ENCODE data around the gene ZRANB1.

Gene ZRANB1

GRCh38 chr10:125005312-125006187 is 63.6 kb downstream of the ZRANB1 start:
- DNase-seq (ENCODE audit: low read depth) = no peak

GRCh38 chr10:125006188-125006680 is 64.3 kb downstream of the ZRANB1 start:
- no peak for DNase-seq (ENCODE audit: low read depth)

DNA sequence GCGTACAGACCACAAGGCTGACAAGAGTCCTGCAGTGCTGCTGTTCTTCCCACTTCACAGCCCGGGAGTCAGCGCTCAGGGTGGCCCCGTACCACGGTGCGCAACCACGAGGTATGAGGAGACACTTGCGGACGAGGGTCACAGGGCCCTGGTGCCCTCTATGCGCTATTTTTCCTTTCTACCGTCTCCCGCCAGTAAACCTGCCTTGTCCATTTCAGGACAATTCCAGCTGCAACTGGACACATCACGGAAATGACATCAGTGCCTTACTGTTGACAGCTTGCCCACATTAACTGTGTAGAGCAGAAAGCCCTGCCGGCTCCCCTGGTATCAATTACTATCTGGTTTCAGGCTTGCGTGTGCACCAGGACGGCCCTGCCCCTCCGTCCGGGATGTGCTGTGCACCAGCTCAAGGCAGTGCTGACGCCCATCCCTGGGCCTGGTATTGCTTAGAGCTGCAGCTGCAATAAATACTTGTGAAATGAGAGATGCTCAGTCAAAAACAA is 65.1 kb downstream of the ZRANB1 start:
- DNase-seq (ENCODE audit: low read depth) = no peak

DNA sequence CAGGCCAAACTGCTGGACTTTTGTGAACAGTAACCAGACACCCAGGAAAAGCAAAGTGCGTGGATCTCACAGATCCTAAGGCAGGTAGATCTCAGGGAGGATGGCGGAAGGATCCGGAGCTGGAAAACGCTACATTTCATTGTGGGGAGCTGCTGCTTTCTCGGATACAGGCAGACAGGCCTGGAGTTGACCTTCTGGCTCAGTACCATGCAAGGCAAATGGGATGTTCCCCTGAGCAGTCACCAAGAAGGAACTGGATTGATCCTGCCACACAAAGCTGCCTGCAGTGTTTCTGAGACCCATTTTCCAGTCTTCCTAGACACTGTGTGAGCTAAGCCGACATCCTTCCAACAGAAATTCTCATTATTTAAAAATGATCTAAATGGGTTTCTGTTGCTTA is 65.5 kb downstream of the ZRANB1 start:
- no peak for DNase-seq (ENCODE audit: low read depth)

- no peak for DNase-seq (ENCODE audit: low read depth)
Measured at GRCh38 chr10:125008689-125009638, 67.0 kb downstream of the ZRANB1 start.

DNA sequence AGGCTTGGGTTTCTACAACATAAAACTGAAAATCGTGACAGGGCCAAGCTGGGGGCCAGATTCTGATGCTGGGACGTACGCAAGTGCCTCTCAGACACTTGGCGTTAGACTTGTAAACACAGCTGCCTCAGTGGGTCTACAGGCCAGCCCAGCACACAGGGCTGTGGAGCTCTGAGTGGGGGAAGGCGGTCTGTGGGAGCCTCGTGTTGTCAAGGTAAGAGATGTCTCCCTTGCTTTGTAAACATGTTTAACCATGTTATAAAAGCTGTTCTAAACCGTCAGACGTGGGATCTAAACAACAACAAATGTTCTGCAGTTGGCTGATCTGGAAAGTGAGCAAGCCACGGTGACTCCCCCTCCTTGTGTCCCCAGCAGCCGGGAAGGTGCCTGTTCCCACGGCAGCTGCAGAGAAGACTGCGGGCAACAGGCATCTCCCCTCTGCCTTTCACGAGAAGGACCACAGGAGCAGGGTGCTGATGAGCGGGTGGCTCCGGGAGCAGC is 67.8 kb downstream of the ZRANB1 start:
- no peak for DNase-seq (ENCODE audit: low read depth)

GRCh38 chr10:125010362-125010761 is 68.4 kb downstream of the ZRANB1 start:
- no peak for DNase-seq (ENCODE audit: low read depth)

- no peak for DNase-seq (ENCODE audit: low read depth)
Measured at GRCh38 chr10:125011171-125011925, 69.4 kb downstream of the ZRANB1 start.

- DNase-seq (ENCODE audit: low read depth) = no peak
Measured at GRCh38 chr10:125011926-125012705, 70.2 kb downstream of the ZRANB1 start.

DNA sequence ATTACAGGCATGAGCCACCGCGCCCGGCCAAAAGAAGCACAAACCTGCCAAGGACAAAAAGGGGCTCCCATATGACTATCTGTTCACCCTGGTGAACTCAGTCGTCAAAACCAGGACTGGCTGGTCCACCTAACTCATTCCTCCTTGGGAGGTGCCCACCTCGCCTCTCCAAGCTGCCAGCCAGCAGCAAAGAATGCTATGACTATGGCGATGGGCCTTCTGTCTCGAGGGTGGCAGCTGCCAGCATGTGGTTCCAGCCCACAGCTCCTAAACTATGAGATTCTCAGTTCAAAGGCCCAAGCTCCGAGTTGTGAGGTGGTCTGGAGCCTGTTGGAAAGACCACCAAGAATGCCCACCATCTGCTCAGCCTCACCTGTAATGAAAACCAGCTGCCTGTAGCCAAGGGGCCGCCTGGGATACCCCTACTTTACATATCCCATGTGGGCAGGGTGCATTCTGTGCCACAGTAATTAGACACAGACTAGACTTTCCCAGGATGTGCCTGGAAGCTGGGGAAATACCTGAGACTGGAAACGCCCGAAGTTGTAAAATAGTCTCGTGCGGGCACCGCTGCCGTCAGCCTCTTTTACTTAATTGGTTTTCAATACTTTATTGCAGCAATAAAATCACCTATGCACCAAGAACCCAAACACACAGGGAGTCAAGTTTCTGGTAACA is 71.1 kb downstream of the ZRANB1 start:
- no peak for DNase-seq (ENCODE audit: low read depth)

- DNase-seq (ENCODE audit: low read depth) = no peak
Measured at GRCh38 chr10:125013529-125013872, 71.6 kb downstream of the ZRANB1 start.

- no peak for DNase-seq (ENCODE audit: low read depth)
Measured at GRCh38 chr10:125014086-125014830, 72.3 kb downstream of the ZRANB1 start.

GRCh38 chr10:125014836-125015355 is 73.0 kb downstream of the ZRANB1 start:
- no peak for DNase-seq (ENCODE audit: low read depth)

DNA sequence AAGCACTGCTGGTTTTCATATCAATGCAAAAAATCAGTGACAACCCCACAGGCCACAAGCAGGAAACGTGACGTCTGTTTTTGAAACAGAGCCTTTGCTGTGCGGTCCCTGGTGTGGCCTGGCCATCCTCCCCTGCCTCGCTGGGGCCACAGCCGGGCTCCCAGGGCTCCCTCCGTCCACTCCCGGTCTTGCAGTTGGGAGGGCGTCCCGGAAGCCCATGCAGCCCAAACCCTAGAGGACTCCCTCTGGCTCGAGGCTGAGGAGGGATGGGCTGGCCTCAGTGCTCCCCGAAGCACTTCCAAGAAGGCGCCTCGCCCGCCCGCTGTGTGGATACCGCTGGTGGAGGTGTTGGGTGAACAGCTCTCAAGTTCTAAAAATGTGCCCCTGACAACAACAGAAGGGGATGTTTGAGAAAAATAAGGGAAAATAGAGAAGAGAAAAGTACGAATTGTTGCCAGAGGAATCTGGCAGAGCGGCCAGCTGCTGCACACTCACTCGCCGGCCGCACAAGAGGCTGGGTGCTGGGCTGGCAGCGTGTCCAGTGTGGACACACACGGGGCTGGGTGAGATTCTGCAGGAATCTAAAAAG is 73.5 kb downstream of the ZRANB1 start:
- no peak for DNase-seq (ENCODE audit: low read depth)

- DNase-seq (ENCODE audit: low read depth) = no peak
Measured at GRCh38 chr10:125016123-125016522, 74.2 kb downstream of the ZRANB1 start.

DNA sequence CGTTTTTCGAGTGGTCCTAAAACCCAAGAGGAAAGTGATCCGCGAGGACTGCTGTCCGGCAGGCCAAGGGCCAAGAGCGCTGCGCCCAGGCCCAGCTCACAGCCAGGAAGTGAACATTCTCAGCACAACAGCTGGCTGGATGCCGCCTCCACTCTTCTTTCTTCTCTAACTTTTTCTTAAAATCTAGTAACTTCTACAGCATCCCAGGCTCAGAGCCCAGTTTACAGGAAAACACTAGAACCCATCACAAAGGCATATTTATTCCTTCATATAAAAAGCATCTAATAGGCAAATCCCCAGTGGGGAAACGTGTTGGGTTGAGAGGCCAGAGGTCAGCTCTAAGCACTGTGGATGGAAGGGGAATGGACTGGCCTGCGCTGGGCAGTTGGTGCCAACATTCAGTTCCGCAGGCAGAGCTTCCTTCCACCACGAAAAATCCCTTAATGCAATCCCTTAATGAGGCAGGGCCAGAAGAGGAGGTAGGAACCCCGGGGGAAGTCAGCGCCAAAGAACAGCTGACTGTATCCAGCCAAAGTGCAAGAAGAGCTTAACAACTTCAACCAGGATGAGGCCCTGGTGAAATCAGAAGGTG is 74.8 kb downstream of the ZRANB1 start:
- no peak for DNase-seq (ENCODE audit: low read depth)

DNA sequence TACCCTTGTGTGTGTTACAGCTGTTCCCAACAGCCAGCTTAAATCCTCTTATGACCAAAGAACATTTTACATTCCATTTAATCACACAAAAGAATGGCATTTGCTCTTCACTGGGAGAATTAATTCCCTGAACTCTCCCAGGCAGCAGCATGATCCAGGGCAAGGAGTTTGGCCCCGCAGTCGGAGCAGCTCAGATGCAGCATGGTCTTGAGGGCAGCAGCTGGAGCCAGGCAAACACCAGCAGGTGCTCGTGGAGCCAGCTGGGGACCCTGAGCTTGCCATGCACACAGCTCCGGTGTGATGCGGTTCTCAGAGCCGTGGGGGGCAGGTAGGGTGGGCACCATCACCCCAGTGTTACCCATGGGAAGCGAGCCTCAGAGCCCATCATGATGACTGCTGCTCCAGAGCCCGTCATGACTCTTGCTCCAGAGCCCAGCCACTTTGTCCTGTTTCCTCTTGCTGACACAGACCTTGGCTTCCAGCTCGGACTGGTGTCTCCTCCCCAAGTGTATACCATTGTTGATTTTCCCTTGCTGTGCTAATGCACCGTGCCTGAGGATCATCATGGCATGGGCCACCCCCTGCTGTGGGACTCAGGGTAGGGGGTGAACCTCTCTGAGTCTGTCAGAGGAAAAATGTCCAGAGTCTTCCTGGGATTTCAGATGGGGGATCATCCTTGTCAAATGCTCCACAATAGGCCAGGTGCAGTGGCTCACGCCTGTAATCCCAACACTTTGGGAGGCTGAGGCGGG is 75.8 kb downstream of the ZRANB1 start:
- no peak for DNase-seq (ENCODE audit: low read depth)
